Spinal cord (tissue), 10 donors: ENCODE data around the gene EFCAB13. TPM values are rescaled to one million over a fixed set of nuclear protein-coding genes. Genes with fewer than 3 reads are reported as not detected.
A peak's percentile ranks its signal among the peaks of the same experiment; 100 is the strongest.

Experiments
- DNase-seq, 6 donors: peaks; one replicate each; pipeline versions ENCODE4 v3.0.0 to v3.0.0-alpha.2; 2013 to 2015; ENCODE audit warnings: low spot score in 6 of 6, low read depth in 4 of 6
- H3K27ac ChIP-seq: one replicate; pipeline ENCODE4 v1.5.1; 2013; ENCODE audit warnings: low read depth, low read length, control low read depth
- H3K27me3 ChIP-seq: one replicate; pipeline ENCODE4 v1.6.1; 2013; ENCODE audit warnings: low read length; ENCODE audit not compliant: control insufficient read depth, insufficient read depth
- H3K36me3 ChIP-seq: one replicate; pipeline ENCODE4 v1.6.1; 2013; ENCODE audit warnings: low read length; ENCODE audit not compliant: control insufficient read depth, insufficient read depth
- H3K4me1 ChIP-seq: one replicate; pipeline ENCODE4 v1.6.1; 2013; ENCODE audit warnings: low read length; ENCODE audit not compliant: control insufficient read depth, insufficient read depth
- H3K4me3 ChIP-seq: one replicate; pipeline ENCODE4 v1.5.1; 2013; ENCODE audit warnings: low read depth, low read length, control low read depth
- H3K9me3 ChIP-seq: one replicate; pipeline ENCODE4 v1.6.1; 2013; ENCODE audit warnings: low read length; ENCODE audit not compliant: control insufficient read depth, insufficient read depth
- WGBS: methylation state at CpG from one replicate; pipeline ENCODE4 v1.1.5; 2013; ENCODE audit warnings: missing lambda C conversion rate; ENCODE audit not compliant: insufficient coverage; 5-methylcytosine and 5-hydroxymethylcytosine counted together
- polyA plus RNA-seq, 2 donors: library from polyadenylated mRNA; unstranded; fragments of 120-200 nt; gene quantifications; one replicate each; pipeline ENCODE4 v1.2.1, GENCODE V29; 2013; ENCODE audit not compliant: insufficient read length in 2 of 2
- total RNA-seq, 2 donors: library from RNA; depleted of rRNA in 1 of 2; stranded (reverse); fragments of 120-200 nt in 1 of 2; fragments of >200 nt in 1 of 2; gene quantifications; one replicate each; pipeline versions ENCODE4 v1.2.3 to v1.2.4, GENCODE V29; 2013 to 2014
- donor health status: healthy.

EFCAB13 gene
- total and polyA plus RNA-seq, 4 donors, result 3.7 to 11.8 (median 7.1) TPM

DNA sequence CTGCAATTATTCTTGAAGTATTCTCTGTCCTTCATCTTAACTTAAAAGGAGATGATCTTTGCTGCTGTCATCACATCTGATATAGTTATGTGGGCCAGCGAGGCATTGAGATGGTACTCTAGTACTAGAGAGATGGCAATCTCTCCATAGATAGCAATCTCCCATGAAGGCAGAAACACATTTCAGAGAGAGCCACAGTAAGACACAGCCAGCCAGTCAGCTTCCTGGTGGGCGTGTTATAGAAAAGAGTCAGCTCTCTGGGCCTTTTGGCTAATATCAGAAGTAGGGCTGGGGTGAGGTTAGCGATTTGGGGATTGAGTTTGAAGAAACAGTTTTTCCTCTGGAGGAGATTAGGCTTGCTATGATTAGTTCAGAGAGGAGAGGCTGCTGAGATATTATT is 22.6 kb upstream of the EFCAB13 start:
- Histone ChIP-seq H3K4me1 (peaks cover 3% of the 10 kb centered on the region), H3K4me3 (no peak overlapping the region), H3K36me3 (no peaks in the 10 kb centered on the region), H3K9me3 (no peaks in the 10 kb centered on the region), H3K27me3 (no peaks in the 10 kb centered on the region), H3K27ac (no peak overlapping the region)
- no peak for DNase-seq
- WGBS, result 100% methylated on average over 1 of the region's 3 CpGs

DNA sequence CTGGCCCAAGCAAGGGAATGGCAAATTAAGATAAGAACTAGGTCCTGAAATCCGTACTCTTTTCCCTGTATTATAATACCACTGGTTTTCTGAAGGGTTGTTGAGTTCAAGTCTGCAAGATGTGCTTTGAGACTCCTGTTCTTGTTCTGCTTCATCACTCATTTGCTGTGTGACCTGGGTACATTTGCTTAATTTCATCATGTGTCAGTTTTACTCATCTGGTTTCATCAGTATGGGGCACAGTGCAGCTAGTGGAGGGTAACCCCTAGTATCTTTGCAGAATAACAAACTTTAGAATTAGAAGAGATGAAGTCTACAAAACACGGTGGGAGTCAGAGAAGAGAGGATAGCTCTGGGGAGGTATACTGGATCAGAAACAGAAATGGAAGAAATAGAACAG is 21.9 kb upstream of the EFCAB13 start:
- no peak for DNase-seq
- WGBS, result no CpG with 5 or more reads among the region's 2 CpGs
- H3K36me3 ChIP-seq, result no peaks in the 10 kb centered on the region
- H3K27ac ChIP-seq, result no peak overlapping the region
- no peaks in the 10 kb centered on the region for H3K4me1 ChIP-seq
- H3K27me3 ChIP-seq, result no peaks in the 10 kb centered on the region
- H3K9me3 ChIP-seq, result no peaks in the 10 kb centered on the region
- no peak overlapping the region for H3K4me3 ChIP-seq

DNA sequence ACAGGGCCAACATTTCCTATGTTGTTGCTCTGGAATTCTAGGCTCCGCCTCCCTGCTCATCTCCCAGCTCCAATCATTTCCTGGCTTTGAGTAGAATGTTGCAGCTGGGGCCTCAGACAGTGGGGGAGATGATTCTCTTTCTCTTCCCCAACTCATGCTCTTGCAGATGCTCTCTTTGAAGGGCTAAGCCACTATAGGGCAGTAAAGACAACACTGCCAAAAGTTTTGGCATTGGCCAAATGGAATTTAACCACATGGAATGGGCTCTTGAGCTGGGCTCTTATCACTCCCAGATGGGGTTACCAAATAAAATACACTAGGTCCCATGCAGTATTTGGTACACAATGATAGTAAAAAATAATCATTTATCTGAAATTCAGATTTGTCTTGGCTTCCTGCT is 19.6 kb upstream of the EFCAB13 start:
- Histone ChIP-seq H3K27ac (no peak overlapping the region), H3K4me3 (no peak overlapping the region), H3K4me1 (no peaks in the 10 kb centered on the region), H3K27me3 (no peaks in the 10 kb centered on the region), H3K36me3 (no peaks in the 10 kb centered on the region), H3K9me3 (no peaks in the 10 kb centered on the region)
- DNase-seq, result no peak
- no CpG with 5 or more reads among the region's 1 CpG for WGBS

DNA sequence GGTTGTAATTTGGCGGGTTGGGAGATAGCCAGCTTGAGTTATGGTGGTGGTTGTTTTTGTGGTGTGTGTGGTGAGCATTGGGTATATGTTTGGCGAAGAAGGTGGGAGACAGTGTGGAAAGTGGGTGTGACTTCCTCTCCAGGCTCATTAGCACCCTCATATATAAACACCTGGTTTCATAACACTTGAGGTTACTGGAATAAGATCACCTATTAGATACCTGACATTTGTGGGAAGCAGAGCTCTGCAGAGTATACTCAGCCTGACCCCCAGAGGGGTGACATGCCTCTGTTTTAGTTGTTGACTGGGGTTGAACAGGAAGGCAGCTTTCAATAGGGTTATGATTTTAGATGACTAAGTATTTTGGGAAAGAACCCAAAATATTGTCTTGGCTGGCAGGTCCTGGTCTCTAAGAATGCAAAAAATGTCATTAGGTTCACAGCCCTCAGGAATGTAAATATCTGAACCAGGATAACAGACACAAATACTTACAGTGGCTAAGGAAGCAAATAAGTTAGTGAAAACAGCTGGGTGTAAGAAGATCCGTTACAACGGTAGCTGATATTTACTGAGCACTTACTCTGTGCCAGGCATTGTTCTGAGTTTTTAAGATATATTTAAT is 18.3 kb upstream of the EFCAB13 start:
- no peaks in the 10 kb centered on the region for H3K9me3 ChIP-seq
- H3K27ac ChIP-seq, result no peak overlapping the region
- no peak for DNase-seq
- H3K4me3 ChIP-seq, result no peak overlapping the region
- H3K27me3 ChIP-seq, result no peaks in the 10 kb centered on the region
- no peaks in the 10 kb centered on the region for H3K4me1 ChIP-seq
- H3K36me3 ChIP-seq, result no peaks in the 10 kb centered on the region
- 100% methylated on average over 1 of the region's 4 CpGs for WGBS

DNA sequence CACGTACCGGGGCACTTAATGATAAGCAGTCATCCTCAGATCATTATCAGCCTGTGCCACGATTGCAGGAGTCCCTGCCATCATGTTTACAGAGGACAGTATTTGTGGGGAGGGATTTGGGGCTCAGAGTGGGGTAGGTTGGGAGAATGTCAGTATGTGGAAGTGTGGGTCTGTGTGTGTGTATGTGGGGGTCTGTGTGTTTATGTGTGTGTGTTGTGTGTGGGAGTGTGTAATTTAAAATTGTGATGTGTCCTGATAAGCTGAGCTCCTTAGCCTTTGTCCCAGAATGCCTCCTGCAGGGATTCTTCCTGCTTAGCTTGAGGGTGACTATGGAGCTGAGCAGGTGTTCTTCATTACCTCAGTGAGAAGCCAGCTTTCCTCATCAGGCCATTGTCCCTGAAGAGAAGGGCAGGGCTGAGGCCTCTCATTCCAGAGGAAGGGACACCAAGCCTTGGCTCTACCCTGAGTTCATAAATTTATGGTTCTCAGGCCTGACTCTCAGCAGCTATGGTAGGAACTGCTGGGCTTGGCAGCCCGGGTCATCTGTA is 13.5 kb upstream of the EFCAB13 start:
- 43% methylated on average over 1 of the region's 4 CpGs for WGBS
- no peaks in the 10 kb centered on the region for H3K36me3 ChIP-seq
- H3K4me3 ChIP-seq, result no peak overlapping the region
- peaks cover 2% of the 10 kb centered on the region for H3K4me1 ChIP-seq
- H3K27ac ChIP-seq, result no peak overlapping the region
- no peaks in the 10 kb centered on the region for H3K27me3 ChIP-seq
- DNase-seq, result no peak
- H3K9me3 ChIP-seq, result no peaks in the 10 kb centered on the region

DNA sequence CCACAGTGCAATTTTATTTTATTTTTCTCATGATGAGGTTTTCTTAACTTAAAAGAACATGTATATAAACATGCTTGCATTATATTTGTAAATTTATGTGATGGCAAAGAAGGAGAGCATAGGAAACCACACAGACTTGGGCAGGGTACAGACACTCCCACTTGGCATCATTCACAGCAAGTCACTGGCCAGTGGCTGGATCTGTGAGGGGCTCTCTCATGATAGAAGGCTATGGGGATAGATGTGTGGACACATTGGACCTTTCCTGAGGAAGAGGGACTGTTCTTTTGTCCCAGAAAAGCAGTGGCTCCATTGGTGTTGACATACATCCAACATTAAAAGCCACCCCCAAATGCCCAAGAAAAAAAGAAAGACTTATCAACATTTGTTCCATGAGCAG is 12.3 kb upstream of the EFCAB13 start:
- Histone ChIP-seq H3K9me3 (no peaks in the 10 kb centered on the region), H3K27me3 (no peaks in the 10 kb centered on the region), H3K4me1 (peaks cover 2% of the 10 kb centered on the region), H3K36me3 (no peaks in the 10 kb centered on the region), H3K27ac (no peak overlapping the region), H3K4me3 (no peak overlapping the region)
- DNase-seq, result no peak

DNA sequence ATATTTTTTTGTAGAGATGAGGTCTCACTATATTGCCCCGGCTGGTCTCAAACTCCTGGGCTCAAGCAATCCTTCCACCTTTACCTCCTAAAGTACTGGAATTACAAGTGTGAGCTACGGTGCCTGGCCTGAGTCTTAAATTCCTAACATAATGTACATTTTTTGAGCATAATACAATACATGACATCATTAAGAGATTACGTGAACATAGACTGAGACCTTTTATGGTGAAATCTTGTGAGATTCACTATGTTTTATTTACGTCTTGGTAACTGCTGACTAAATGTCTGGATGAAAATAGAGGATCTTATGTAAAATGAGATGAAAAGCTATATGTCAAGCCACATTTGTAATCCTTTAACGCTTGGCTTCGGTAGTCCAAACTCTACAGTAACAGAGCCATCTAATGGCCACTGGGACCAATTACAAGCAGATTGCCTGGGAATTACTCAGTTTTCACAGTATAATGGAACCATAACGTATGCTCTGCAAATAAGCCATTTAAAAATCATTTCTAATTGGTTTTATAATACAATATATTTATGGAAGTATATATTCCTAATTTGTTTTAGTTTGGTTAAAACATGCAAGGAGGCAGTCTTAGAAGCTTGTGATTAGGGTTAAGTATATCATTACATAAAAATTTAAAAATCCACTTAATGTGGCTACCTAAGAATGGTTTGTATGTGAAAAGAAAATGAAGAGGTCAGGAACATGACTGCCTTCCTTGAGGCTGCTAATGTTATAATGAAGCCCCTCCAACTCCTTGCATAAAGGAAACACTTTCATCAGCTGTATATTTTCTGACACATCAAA is 8.1 kb upstream of the EFCAB13 start:
- Histone ChIP-seq H3K36me3 (no peaks in the 10 kb centered on the region), H3K4me3 (no peak overlapping the region), H3K4me1 (peaks cover 2% of the 10 kb centered on the region), H3K27ac (peak overlapping the region; percentile 29), H3K9me3 (no peaks in the 10 kb centered on the region), H3K27me3 (no peaks in the 10 kb centered on the region)
- WGBS, result 0% methylated on average over 3 of the region's 7 CpGs
- DNase-seq, result peak in 4 of 6 donors; percentile 50 to 93 (median 70)

DNA sequence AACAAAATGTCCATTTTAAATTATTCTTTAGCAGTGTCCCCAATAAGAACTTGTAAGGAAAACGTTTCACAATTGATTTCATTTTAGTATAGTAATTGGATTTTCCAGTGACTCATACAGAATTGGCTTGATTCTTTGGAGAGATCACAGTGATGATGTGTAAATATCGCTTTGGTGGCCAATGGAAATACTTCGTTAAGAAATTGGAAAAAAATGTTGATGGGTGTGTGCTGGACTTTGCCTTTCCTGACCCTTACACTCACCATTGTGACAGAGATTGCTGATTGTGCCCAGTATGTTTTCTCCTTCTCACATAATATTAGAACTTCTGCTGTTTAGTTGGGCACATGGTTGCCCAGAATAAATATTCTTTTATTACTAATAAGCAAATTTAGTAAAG is 7.4 kb upstream of the EFCAB13 start:
- H3K9me3 ChIP-seq, result peaks cover 2% of the 10 kb centered on the region
- peak overlapping the region; percentile 29 for H3K27ac ChIP-seq
- H3K4me3 ChIP-seq, result no peak overlapping the region
- no peaks in the 10 kb centered on the region for H3K27me3 ChIP-seq
- no peak for DNase-seq
- peaks cover 2% of the 10 kb centered on the region for H3K4me1 ChIP-seq
- WGBS, result no CpG with 5 or more reads among the region's 3 CpGs
- H3K36me3 ChIP-seq, result no peaks in the 10 kb centered on the region

DNA sequence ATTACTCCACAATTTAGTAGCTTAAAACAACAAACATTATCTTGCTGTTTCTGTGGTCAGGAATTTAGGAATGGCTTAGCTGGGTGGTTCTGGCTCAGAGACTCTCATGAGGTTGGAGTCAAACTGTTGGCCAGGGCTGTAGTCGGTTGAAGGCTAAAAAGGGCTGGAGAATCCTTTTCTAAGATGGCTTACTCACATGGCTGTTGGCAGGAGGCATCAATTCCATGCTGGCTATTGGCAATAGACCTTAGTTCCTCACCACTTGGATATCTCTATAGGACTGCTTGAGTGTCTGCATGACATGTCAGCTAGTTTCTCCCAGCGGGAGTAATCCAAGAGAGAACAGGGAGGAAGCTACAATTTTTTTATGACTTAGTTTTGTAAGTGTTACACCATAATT is 6.6 kb upstream of the EFCAB13 start:
- Histone ChIP-seq H3K27me3 (no peaks in the 10 kb centered on the region), H3K9me3 (peaks cover 3% of the 10 kb centered on the region), H3K27ac (no peak overlapping the region), H3K4me1 (peaks cover 2% of the 10 kb centered on the region), H3K36me3 (no peaks in the 10 kb centered on the region), H3K4me3 (no peak overlapping the region)
- 67% methylated on average over 1 of the region's 2 CpGs for WGBS
- DNase-seq, result no peak
